BJ (cell line): ENCODE results near the gene LRRC42. TPM values are rescaled to one million over a fixed set of nuclear protein-coding genes. Genes with fewer than 3 reads are reported as not detected.

ENCODE experiments used
- CTCF ChIA-PET: fragments of 350-600 bp; formaldehyde crosslinking; extraction: SDS; loops from one replicate; lab custom pipeline; 2021; ENCODE audit warnings: antibody characterized with exemption, inconsistent platforms; lab: Yijun Ruan, JAX
- POLR2A ChIA-PET: fragments of 300-600 bp; sonication (Branson Sonifier 250); formaldehyde crosslinking; extraction: SDS; loops from one replicate; lab custom pipeline; 2021; ENCODE audit warnings: antibody characterized with exemption; lab: Charles Lee
- DNase-seq: peaks from one replicate; pipeline ENCODE4 v3.0.0-alpha.2; 2011; ENCODE audit warnings: low read depth
- H3K27me3 ChIP-seq: 2 replicates; pipeline ENCODE4 v1.6.0; 2011; ENCODE audit warnings: low read length; ENCODE audit not compliant: control insufficient read depth, insufficient read depth
- H3K36me3 ChIP-seq: 2 replicates; pipeline ENCODE4 v1.5.1; 2011; ENCODE audit warnings: low read length; ENCODE audit not compliant: control insufficient read depth, insufficient read depth
- H3K4me3 ChIP-seq: 2 replicates; pipeline ENCODE4 v1.5.1; 2011; ENCODE audit warnings: low read depth, mild to moderate bottlenecking, control low read depth, low read length
- polyA plus RNA-seq: library from polyadenylated mRNA; depleted of rRNA; stranded (reverse); fragments of >200 nt; gene quantifications from 2 replicates; pipeline ENCODE4 v1.2.3, GENCODE V29; 2011; rRNA removed
- TF ChIP-seq, protein P1 (sequence below): IDR thresholded peaks from 2 replicates; pipeline ENCODE4 v1.5.1; 2011; ENCODE audit warnings: low read depth, mild to moderate bottlenecking, control low read depth, inconsistent platforms, low read length, moderate library complexity; ENCODE audit not compliant: insufficient read depth

The LRRC42 gene
- polyA plus RNA-seq, 1 experiment = 52.9 TPM

DNA sequence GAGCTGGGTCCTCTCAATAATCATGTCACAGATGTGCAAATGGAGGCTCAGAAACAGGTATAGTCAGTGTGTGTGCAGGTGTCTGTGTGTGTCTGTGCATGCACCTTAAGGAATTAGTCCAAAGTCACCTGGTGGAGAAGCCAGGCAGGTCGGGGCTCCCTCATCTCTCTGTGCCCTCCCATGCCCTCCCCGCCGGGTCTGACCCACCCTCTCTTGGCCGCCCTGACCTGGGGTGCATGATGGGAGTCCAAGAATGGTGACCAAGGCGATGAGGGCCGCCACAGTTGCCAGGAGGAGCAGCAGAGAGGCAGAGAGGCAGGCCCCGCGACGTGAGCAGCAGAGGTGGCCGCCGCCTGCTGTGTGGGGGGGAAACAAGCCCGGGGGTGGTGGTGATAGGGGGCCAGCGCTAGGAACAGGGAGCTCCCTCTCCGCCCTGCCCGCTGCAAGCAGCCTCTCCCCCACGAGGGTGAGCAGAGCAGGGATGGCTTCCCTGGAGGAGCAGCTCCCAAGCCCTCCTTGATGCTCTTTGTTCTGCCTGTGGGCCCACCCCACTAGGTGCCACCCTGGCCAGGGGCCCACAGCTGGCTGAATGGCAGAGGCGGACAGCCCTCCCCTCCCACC, 68.0 kb downstream of the LRRC42 start:
- TF ChIP-seq, protein P1, sequence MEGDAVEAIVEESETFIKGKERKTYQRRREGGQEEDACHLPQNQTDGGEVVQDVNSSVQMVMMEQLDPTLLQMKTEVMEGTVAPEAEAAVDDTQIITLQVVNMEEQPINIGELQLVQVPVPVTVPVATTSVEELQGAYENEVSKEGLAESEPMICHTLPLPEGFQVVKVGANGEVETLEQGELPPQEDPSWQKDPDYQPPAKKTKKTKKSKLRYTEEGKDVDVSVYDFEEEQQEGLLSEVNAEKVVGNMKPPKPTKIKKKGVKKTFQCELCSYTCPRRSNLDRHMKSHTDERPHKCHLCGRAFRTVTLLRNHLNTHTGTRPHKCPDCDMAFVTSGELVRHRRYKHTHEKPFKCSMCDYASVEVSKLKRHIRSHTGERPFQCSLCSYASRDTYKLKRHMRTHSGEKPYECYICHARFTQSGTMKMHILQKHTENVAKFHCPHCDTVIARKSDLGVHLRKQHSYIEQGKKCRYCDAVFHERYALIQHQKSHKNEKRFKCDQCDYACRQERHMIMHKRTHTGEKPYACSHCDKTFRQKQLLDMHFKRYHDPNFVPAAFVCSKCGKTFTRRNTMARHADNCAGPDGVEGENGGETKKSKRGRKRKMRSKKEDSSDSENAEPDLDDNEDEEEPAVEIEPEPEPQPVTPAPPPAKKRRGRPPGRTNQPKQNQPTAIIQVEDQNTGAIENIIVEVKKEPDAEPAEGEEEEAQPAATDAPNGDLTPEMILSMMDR = no peak
- Histone ChIP-seq H3K36me3 (no peaks in the 10 kb centered on the region), H3K27me3 (peaks cover 27% of the 10 kb centered on the region), H3K4me3 (no peak overlapping the region)
- POLR2A ChIA-PET = no interaction called here
- no peak for DNase-seq
- CTCF ChIA-PET = interaction anchor here (0.6 to 1.1 kb wide), 2 partner anchors 32 to 49 kb away, joined by 3 to 4 read pairs; no protein-coding TSS in a partner anchor

DNA sequence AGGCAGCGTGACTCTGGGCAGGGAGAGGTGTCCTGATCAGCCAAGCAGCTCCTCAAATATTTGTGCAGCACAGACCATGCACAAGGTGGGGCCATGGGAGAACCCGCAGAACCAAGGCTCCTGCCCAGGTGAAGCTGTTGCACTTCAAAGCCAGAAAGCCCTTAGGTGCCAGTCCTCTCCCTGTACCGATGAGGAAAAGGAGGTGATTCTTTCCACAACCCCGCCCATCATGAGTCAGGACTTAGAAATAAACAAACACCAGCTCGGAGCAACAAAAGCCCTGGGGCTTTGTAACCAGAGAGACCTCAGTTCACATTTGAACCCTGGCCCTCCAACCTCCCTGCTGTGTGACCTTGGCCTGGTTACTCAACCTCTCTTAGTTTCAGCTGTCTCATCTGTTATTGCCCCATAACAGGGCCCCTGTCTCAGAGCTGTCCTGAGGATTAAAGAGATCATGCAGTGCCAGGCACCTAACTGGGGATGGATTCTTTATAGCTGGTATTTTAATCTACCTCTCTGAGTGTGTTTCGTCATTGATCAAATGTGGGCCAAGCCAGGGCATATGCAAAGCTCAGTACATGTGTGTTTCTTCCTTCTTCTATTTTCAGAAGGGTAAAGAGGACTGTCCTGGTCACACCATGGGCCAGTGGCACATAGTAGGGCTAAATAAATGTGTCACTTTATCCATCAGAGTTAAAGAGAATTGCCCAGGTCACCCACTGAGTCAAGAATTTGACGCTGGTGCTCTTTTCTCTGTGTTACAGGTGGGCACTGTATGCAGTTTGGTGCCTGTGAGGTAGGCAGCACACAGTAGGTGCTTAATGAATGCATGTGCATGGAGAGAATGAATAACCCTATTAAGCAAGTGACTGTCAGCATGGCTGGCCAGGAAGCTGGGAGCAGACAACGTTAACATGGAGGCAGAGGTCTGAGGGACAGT, 70.5 kb downstream of the LRRC42 start:
- ChIA-PET CTCF (no interaction called here), POLR2A (no interaction called here)
- no peak overlapping the region for H3K4me3 ChIP-seq
- H3K36me3 ChIP-seq = no peaks in the 10 kb centered on the region
- peaks cover 17% of the 10 kb centered on the region for H3K27me3 ChIP-seq
- TF ChIP-seq, protein P1 = no peak
- peak; percentile 4 for DNase-seq

Other genes with a start within 250 kb of the LRRC42 start
- gene GLIS1, start 207.2 kb upstream of the LRRC42 start, polyA plus RNA-seq = 0.86 and 1.9 TPM in 2 replicates
- 17.5 and 22.7 TPM in 2 replicates for gene NDC1, start 108.1 kb upstream of the LRRC42 start, polyA plus RNA-seq
- 40.2 and 55.5 TPM in 2 replicates for gene YIPF1, start 56.6 kb upstream of the LRRC42 start, polyA plus RNA-seq
- gene DIO1, start 52.2 kb upstream of the LRRC42 start, polyA plus RNA-seq = not detected in 2 replicates
- gene IFT25, start 651 bp upstream of the LRRC42 start, polyA plus RNA-seq = 12.8 and 38.3 TPM in 2 replicates
- gene LDLRAD1, start 71.8 kb downstream of the LRRC42 start, polyA plus RNA-seq = not detected in 2 replicates
- gene TMEM59, start 106.9 kb downstream of the LRRC42 start, polyA plus RNA-seq = 615 and 873 TPM in 2 replicates
- 3.7 and 4.1 TPM in 2 replicates for gene TCEANC2, start 107.3 kb downstream of the LRRC42 start, polyA plus RNA-seq
- not detected in 2 replicates for gene CDCP2, start 206.7 kb downstream of the LRRC42 start, polyA plus RNA-seq